KMS-11 (cell line): ENCODE data around the gene PRR22.

ENCODE experiments used
- H2AFZ ChIP-seq: fragments of 200-600 bp; sonication (generic); 2 replicates; pipeline ENCODE4 v1.6.1; 2016; ENCODE audit warnings: antibody characterized with exemption, mixed run types, low read depth
- H3K27ac ChIP-seq: fragments of 200-600 bp; sonication (generic); 2 replicates; pipeline ENCODE4 v1.6.1; 2016; ENCODE audit warnings: mild to moderate bottlenecking, mixed run types
- H3K27me3 ChIP-seq: fragments of 200-600 bp; sonication (generic); 2 replicates; pipeline ENCODE4 v1.6.1; 2017; ENCODE audit warnings: mild to moderate bottlenecking, low read depth, mixed run types, moderate library complexity; ENCODE audit not compliant: insufficient read depth
- H3K36me3 ChIP-seq: fragments of 200-600 bp; sonication (generic); 2 replicates; pipeline ENCODE4 v1.6.1; 2017; ENCODE audit warnings: mild to moderate bottlenecking, mixed run types; ENCODE audit not compliant: insufficient read depth
- H3K4me1 ChIP-seq: fragments of 200-600 bp; sonication (generic); 2 replicates; pipeline ENCODE4 v1.6.1; 2016; ENCODE audit warnings: mild to moderate bottlenecking, low read depth, mixed run types; ENCODE audit not compliant: poor library complexity, severe bottlenecking
- H3K4me2 ChIP-seq: fragments of 200-600 bp; sonication (generic); 2 replicates; pipeline ENCODE4 v1.7.0; 2016; ENCODE audit warnings: mild to moderate bottlenecking, mixed run types
- H3K4me3 ChIP-seq: fragments of 200-600 bp; sonication (generic); IDR thresholded peaks from 2 replicates; pipeline ENCODE4 v1.6.1; 2017; ENCODE audit warnings: low read depth, low read length, mixed read lengths; ENCODE audit not compliant: insufficient read depth
- H3K79me2 ChIP-seq: fragments of 200-600 bp; sonication (generic); 2 replicates; pipeline ENCODE4 v1.6.1; 2016; ENCODE audit warnings: low read depth, mixed run types; ENCODE audit not compliant: insufficient read depth
- H3K9ac ChIP-seq: fragments of 200-600 bp; sonication (generic); 2 replicates; pipeline ENCODE4 v1.6.1; 2016; ENCODE audit warnings: mild to moderate bottlenecking, mixed run types
- H4K20me1 ChIP-seq: fragments of 200-600 bp; sonication (generic); 2 replicates; pipeline ENCODE4 v1.6.1; 2016; ENCODE audit warnings: mild to moderate bottlenecking, mixed run types; ENCODE audit not compliant: insufficient read depth
- CTCF ChIP-seq: fragments of 200-600 bp; sonication (generic); conservative IDR thresholded peaks from 2 replicates; pipeline ENCODE4 v1.6.1; 2017; ENCODE audit warnings: low read depth, mild to moderate bottlenecking, antibody characterized with exemption, low read length, moderate library complexity, mixed read lengths

PRR22 gene

GRCh38 chr19:5775668-5776309, 8.8 kb downstream of the PRR22 start:
- no peak for TF ChIP-seq CTCF
- Histone ChIP-seq H3K36me3 (no peaks in the 10 kb centered on the region), H4K20me1 (no peaks in the 10 kb centered on the region), H3K79me2 (no peaks in the 10 kb centered on the region), H3K4me1 (no peaks in the 10 kb centered on the region), H3K27ac (no peak overlapping the region), H3K4me3 (no peak overlapping the region), H2AFZ (no peak overlapping the region), H3K9ac (no peak overlapping the region), H3K27me3 (no peaks in the 10 kb centered on the region; the same call in 1 of the 2 replicates), H3K4me2 (no peak overlapping the region)

GRCh38 chr19:5774921-5775320, 9.6 kb downstream of the PRR22 start:
- Histone ChIP-seq H4K20me1 (no peaks in the 10 kb centered on the region), H3K4me1 (no peaks in the 10 kb centered on the region), H3K36me3 (no peaks in the 10 kb centered on the region), H3K9ac (no peak overlapping the region), H2AFZ (no peak overlapping the region), H3K4me3 (no peak overlapping the region), H3K79me2 (no peaks in the 10 kb centered on the region), H3K27me3 (no peaks in the 10 kb centered on the region; the same call in 1 of the 2 replicates), H3K4me2 (no peak overlapping the region), H3K27ac (no peak overlapping the region)
- no peak for TF ChIP-seq CTCF

GRCh38 chr19:5773276-5773675, 11.3 kb downstream of the PRR22 start:
- Histone ChIP-seq H3K4me3 (no peak overlapping the region), H3K36me3 (no peaks in the 10 kb centered on the region), H4K20me1 (no peaks in the 10 kb centered on the region), H3K79me2 (no peaks in the 10 kb centered on the region), H3K9ac (no peak overlapping the region), H3K27ac (no peak overlapping the region), H3K4me1 (no peaks in the 10 kb centered on the region), H3K4me2 (peak overlapping the region; percentile 21; the same call in 1 of the 2 replicates), H3K27me3 (no peaks in the 10 kb centered on the region; the same call in 1 of the 2 replicates), H2AFZ (peak overlapping the region; percentile 64)
- TF ChIP-seq CTCF: no peak

GRCh38 chr19:5772416-5772815, 12.1 kb downstream of the PRR22 start:
- no peak overlapping the region for H3K4me2 ChIP-seq
- H3K4me3 ChIP-seq: no peak overlapping the region
- no peak for TF ChIP-seq CTCF
- H3K27ac ChIP-seq: no peak overlapping the region
- H3K9ac ChIP-seq: no peak overlapping the region
- no peaks in the 10 kb centered on the region for H3K4me1 ChIP-seq
- no peaks in the 10 kb centered on the region for H3K36me3 ChIP-seq
- H2AFZ ChIP-seq: no peak overlapping the region
- H3K79me2 ChIP-seq: no peaks in the 10 kb centered on the region
- no peaks in the 10 kb centered on the region for H4K20me1 ChIP-seq
- no peaks in the 10 kb centered on the region; the same call in 1 of the 2 replicates for H3K27me3 ChIP-seq
